IMR-90 (cell line): ENCODE measurements around the gene PTCD2.

ENCODE experiments used
- BHLHE40 ChIP-seq: fragments of 150-350 bp; IDR thresholded peaks from 2 replicates; pipeline ENCODE4 v1.6.1; 2016; ENCODE audit warnings: mild to moderate bottlenecking, low read depth, low read length
- CTCF ChIP-seq: conservative IDR thresholded peaks from 2 replicates; pipeline ENCODE4 v1.5.1; 2012; ENCODE audit warnings: mild to moderate bottlenecking, low read depth, low read length, improper control_type of control experiment
- FOS ChIP-seq: fragments of 150-350 bp; IDR thresholded peaks from 2 replicates; pipeline ENCODE4 v1.6.1; 2016; ENCODE audit warnings: low read depth, low read length
- MAFK ChIP-seq: IDR thresholded peaks from 2 replicates; pipeline ENCODE4 v1.6.1; 2012; ENCODE audit warnings: low read depth, low read length, improper control_type of control experiment
- POLR2A ChIP-seq: IDR thresholded peaks from 2 replicates; pipeline ENCODE4 v1.6.1; 2012; ENCODE audit warnings: mild to moderate bottlenecking, low read depth, low read length
- RAD21 ChIP-seq: IDR thresholded peaks from 2 replicates; pipeline ENCODE4 v1.6.1; 2012; ENCODE audit warnings: low read length, improper control_type of control experiment
- RFX5 ChIP-seq: IDR thresholded peaks from 2 replicates; pipeline ENCODE4 v1.8.0; 2012; ENCODE audit warnings: low read depth, mild to moderate bottlenecking, low read length, moderate library complexity
- SMC3 ChIP-seq: fragments of 150-350 bp; IDR thresholded peaks from 2 replicates; pipeline ENCODE4 v1.6.1; 2016; ENCODE audit warnings: low read depth, mild to moderate bottlenecking, antibody characterized with exemption, low read length, moderate library complexity

- TF ChIP-seq CTCF (no peak), SMC3 (no peak), POLR2A (no peak), BHLHE40 (no peak), RFX5 (no peak), MAFK (no peak), RAD21 (no peak), FOS (no peak)
Observed at GRCh38 chr5:72272398-72272797, 47.8 kb upstream of the PTCD2 start.
